GM04504 (cell line): ENCODE results near the gene LEFTY1.
"Not testable (repeated sequence)": the region's sequence is repeated elsewhere in the genome, so short reads cannot be mapped to it uniquely, and the experiment has no call there.

Experiments
- DNase-seq: peaks from one replicate; pipeline ENCODE4 v3.0.0-alpha.2; 2012; ENCODE audit warnings: low read depth

Gene LEFTY1

DNA sequence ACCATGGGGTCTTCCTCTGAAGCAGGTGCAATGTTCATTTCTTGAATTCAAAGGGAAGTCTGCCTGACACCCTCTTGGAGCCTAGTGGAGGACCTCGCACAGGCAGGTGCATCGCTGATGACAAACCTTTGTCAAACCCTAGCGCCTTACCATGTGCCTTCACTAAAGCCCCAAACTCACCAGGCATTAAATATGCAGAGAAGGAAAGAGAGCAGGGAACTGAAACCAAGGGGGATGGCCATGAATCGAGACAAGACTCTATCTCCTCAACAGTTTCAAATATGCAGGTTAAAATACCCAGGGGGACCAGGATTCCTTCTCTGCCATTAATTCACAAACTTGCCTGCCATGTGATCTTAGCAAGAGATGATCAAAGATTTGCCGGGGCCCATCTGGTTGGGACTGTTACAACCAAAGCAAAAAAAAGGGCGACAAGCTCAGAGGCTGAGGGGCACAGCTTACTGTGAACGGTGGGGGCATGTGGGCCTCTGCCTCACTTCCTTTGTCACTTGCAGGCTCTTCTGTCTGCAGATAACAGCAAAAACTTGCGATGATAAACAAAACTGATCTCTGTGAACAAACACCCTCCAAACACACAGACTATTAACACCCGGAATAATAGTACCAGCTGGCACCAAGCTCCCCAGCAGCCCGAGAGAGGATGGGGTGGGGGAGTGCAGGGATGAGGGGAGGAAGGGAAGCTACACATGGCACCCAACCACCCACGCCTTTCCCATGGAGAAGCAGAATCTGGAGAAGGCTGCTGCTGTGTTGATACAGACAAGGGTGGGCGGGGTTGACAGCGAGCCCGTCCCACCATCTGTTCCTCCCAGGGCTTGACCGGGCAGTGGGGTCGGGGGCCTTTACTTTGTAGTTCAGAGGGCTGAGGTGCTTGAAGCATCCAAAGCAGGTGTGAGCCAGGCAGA lies 40.7 kb downstream of the LEFTY1 start:
- DNase-seq, result no peak

DNA sequence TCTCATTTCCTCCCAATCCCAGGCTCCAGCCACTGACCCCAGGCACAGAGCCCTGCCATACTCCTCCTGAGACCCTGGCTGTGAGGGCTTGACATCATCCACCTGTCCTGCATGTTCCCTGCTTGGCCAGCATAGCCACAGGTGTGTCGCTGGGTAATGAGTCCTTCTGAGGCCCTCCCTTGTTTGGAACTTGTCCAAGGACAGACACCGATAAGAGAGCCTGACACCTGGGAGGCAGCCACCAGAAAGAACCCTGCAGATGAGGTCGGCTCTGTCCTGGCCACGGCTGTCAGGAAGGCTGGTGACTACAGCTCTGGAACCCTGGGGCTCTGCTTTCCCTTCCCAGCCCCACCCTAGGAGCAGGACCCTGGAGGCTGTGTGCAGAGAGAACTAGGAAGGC lies 41.3 kb downstream of the LEFTY1 start:
- no peak for DNase-seq

GRCh38 chr1:225846331-225847310 lies 42.3 kb downstream of the LEFTY1 start:
- no peak for DNase-seq

DNA sequence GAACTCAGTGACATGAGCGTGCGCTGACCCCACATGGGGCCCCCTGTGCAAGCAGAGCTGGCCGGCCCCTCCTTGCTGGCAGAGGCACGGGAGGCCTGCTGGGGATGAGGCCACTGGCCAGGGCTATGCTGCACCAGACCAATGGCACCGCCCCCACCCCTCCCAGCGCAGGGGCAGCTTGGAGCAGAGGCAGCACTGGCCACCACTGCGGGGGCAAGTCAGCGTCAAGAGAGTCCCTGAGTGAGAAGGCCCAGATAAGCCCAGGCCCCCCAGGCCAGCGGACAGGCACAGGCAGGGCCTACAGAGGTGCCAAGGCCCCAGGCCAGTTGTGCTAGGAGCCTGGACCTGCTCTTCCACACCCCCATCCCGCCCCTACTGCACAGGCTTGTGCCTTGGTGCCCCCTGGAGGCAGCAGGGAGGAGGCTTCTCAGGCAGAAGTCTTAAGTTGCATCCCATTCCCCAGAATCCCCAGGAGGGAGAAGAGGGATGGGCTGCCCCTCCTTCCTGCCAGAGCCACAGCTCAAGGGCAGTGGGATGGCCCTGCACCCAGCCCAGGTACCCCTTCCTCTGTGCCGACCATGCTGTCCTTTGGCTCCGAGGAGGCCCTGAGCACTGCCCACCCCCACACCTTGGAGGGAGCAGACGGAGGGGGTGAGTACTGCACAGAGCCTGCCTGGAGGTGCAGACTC lies 43.2 kb downstream of the LEFTY1 start:
- DNase-seq, result peak; percentile 47

- DNase-seq, result no peak
Observed at GRCh38 chr1:225845097-225845496, 43.8 kb downstream of the LEFTY1 start.

- no peak for DNase-seq
Observed at GRCh38 chr1:225844236-225845061, 44.5 kb downstream of the LEFTY1 start.

GRCh38 chr1:225843426-225843795 lies 45.5 kb downstream of the LEFTY1 start:
- DNase-seq, result no peak

- no peak for DNase-seq
Observed at GRCh38 chr1:225842788-225843425, 46.0 kb downstream of the LEFTY1 start.

- DNase-seq, result no peak
Observed at GRCh38 chr1:225842074-225842473, 46.9 kb downstream of the LEFTY1 start.

DNA sequence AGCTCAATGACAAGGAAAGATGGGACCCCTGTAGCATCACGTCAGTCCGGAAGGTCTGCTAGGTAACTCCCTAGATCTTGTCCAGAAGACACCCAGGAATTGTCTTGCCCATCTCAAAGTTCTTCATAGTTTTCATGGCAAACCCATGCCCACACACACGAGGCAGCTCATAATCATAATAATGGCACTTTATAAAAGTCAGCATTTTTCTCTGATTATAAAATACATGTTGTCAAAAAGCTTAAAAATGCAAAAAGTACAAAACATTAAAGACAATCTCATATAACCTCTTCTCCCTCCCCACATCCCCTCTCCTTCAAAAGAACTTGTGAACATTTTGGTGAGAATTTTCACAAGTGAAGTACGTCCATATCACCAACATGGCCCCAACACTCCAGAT lies 48.2 kb downstream of the LEFTY1 start:
- DNase-seq, result no peak

- no peak for DNase-seq
Observed at GRCh38 chr1:225840223-225840610, 48.7 kb downstream of the LEFTY1 start.

- no peak for DNase-seq
Observed at GRCh38 chr1:225838793-225839192, 50.2 kb downstream of the LEFTY1 start.

- DNase-seq, result not testable (repeated sequence)
Observed at GRCh38 chr1:225836296-225836695, 52.6 kb downstream of the LEFTY1 start.
